ENCODE measurements around the gene DDIT4. TPM values are rescaled to one million over a fixed set of nuclear protein-coding genes. Genes with fewer than 3 reads are reported as not detected.

The DDIT4 gene
- total and polyA plus RNA-seq, 9 of the 15 experiments (the other 6 are each of a cell fraction or from before 2014, with no cell fraction given), result 8.2 to 675 (median 159) TPM

DNA sequence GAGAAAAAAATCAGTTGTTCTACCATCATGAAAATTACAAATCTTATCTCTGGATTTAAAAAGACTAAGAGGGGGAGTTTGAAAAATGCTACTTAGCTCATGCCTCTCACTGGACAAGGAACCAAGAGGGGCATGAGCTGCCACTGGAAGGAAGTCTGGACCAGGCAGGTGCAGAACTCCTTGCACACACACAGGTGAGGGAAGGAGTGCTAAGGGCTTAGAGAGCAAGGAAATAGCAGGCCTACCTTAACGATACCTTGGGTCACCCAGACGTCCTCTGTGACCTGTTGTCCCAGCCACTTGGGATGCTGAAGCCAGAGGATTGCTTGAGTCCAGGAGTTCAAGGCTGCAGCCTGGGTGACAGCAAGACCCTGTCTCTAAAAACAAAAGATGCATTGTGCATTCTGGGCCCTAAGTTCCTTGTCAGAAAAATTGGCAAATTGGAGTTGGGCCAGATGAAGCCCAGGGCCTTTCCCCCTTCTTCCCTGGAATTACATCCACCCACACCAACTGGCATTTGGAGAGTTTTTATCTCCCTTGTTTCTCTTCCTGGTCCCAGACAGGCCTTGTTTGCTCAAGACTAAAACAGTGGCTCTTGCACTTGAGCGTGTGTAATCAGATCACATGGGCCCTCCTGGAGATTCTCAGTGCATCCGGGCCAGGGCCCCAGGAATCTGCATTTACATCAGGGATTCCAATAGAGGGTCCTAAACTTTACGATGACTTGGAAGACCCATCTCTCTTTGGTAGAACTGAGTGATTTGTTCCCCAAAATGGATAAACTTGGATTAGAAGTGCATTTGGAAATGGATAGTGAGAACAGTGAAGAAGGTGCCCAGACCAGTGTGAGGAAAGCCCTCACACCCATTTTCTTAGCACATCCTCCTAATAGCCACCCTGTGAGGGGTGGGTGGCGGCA is 3.0 kb downstream of the DDIT4 start (continued):
- TF ChIP-seq, protein P1, sequence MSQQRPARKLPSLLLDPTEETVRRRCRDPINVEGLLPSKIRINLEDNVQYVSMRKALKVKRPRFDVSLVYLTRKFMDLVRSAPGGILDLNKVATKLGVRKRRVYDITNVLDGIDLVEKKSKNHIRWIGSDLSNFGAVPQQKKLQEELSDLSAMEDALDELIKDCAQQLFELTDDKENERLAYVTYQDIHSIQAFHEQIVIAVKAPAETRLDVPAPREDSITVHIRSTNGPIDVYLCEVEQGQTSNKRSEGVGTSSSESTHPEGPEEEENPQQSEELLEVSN (IDR thresholded peaks at IDR 0.05; ENCODE audit: borderline replicate concordance in 1 of 2, extremely low read depth in 1 of 2, insufficient read depth in 1 of 2, insufficient read length in 1 of 2, low read depth in 1 of 2, low read length in 1 of 2, poor library complexity in 1 of 2, severe bottlenecking in 1 of 2), result no peak
- TF ChIP-seq GTF2A2 (tag; IDR thresholded peaks at IDR 0.05), result no peak
- peak; percentile 62; the same call in 1 of the 2 replicates for TF ChIP-seq MTA1 (IDR thresholded peaks at IDR 0.05; ENCODE audit: borderline replicate concordance)
- TF ChIP-seq, protein P2, sequence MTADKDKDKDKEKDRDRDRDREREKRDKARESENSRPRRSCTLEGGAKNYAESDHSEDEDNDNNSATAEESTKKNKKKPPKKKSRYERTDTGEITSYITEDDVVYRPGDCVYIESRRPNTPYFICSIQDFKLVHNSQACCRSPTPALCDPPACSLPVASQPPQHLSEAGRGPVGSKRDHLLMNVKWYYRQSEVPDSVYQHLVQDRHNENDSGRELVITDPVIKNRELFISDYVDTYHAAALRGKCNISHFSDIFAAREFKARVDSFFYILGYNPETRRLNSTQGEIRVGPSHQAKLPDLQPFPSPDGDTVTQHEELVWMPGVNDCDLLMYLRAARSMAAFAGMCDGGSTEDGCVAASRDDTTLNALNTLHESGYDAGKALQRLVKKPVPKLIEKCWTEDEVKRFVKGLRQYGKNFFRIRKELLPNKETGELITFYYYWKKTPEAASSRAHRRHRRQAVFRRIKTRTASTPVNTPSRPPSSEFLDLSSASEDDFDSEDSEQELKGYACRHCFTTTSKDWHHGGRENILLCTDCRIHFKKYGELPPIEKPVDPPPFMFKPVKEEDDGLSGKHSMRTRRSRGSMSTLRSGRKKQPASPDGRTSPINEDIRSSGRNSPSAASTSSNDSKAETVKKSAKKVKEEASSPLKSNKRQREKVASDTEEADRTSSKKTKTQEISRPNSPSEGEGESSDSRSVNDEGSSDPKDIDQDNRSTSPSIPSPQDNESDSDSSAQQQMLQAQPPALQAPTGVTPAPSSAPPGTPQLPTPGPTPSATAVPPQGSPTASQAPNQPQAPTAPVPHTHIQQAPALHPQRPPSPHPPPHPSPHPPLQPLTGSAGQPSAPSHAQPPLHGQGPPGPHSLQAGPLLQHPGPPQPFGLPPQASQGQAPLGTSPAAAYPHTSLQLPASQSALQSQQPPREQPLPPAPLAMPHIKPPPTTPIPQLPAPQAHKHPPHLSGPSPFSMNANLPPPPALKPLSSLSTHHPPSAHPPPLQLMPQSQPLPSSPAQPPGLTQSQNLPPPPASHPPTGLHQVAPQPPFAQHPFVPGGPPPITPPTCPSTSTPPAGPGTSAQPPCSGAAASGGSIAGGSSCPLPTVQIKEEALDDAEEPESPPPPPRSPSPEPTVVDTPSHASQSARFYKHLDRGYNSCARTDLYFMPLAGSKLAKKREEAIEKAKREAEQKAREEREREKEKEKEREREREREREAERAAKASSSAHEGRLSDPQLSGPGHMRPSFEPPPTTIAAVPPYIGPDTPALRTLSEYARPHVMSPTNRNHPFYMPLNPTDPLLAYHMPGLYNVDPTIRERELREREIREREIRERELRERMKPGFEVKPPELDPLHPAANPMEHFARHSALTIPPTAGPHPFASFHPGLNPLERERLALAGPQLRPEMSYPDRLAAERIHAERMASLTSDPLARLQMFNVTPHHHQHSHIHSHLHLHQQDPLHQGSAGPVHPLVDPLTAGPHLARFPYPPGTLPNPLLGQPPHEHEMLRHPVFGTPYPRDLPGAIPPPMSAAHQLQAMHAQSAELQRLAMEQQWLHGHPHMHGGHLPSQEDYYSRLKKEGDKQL (CRISPR knock-in tag; IDR thresholded peaks at IDR 0.05; ENCODE audit: borderline replicate concordance), result no peak
- TF ChIP-seq, protein P3, sequence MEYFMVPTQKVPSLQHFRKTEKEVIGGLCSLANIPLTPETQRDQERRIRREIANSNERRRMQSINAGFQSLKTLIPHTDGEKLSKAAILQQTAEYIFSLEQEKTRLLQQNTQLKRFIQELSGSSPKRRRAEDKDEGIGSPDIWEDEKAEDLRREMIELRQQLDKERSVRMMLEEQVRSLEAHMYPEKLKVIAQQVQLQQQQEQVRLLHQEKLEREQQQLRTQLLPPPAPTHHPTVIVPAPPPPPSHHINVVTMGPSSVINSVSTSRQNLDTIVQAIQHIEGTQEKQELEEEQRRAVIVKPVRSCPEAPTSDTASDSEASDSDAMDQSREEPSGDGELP (CRISPR knock-in tag; IDR thresholded peaks at IDR 0.05; ENCODE audit: borderline replicate concordance), result peak; percentile 59; the same call in 1 of the 2 replicates
- peak; percentile 45 for TF ChIP-seq SMAD1 (IDR thresholded peaks at IDR 0.05; ENCODE audit: low read depth, low read length, partially characterized antibody)
- TF ChIP-seq MCM3 (IDR thresholded peaks at IDR 0.05), result no peak
- TF ChIP-seq, protein P4, sequence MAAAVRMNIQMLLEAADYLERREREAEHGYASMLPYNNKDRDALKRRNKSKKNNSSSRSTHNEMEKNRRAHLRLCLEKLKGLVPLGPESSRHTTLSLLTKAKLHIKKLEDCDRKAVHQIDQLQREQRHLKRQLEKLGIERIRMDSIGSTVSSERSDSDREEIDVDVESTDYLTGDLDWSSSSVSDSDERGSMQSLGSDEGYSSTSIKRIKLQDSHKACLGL (CRISPR knock-in tag; IDR thresholded peaks at IDR 0.05; ENCODE audit: borderline replicate concordance, poor library complexity, severe bottlenecking), result peak; percentile 34
- peak; percentile 40; the same call in 1 of the 2 replicates for TF ChIP-seq POLR2AphosphoS5 (IDR thresholded peaks at IDR 0.05; ENCODE audit: control insufficient read depth, insufficient read depth, low read depth, low read length)
- TF ChIP-seq ILK (tag; IDR thresholded peaks at IDR 0.05; ENCODE audit: borderline replicate concordance, low read depth), result no peak
- peak; percentile 42 for TF ChIP-seq HMGN3 (IDR thresholded peaks at IDR 0.05; ENCODE audit: borderline replicate concordance, extremely low read depth, insufficient read length, low read depth, low read length)
- TF ChIP-seq HDAC1 (IDR thresholded peaks at IDR 0.05), result peak in 1 of 2 experiments; percentile 67; a peak in 2 of 4 replicates
- TF ChIP-seq NFYB (IDR thresholded peaks at IDR 0.05; ENCODE audit: extremely low read depth, insufficient read length), result no peak
- peak; percentile 42; the same call in 1 of the 2 replicates for TF ChIP-seq KHSRP (IDR thresholded peaks at IDR 0.05)
- no peak; the same call in 1 of the 2 replicates for TF ChIP-seq KDM2B (CRISPR knock-in tag; IDR thresholded peaks at IDR 0.05)
- no peak for TF ChIP-seq LEF1 (IDR thresholded peaks at IDR 0.05)
- no peak for TF ChIP-seq EP400 (IDR thresholded peaks at IDR 0.05)
- no peak for TF ChIP-seq PCBP1 (IDR thresholded peaks at IDR 0.05; ENCODE audit: low read depth, low read length, poor library complexity, severe bottlenecking)
